GM12878 (cell line): Measurements from ENCODE around the gene TCERG1.

Experiments used
- BACH1 ChIP-seq: fragments of 450-650 bp; IDR thresholded peaks from 2 replicates; pipeline ENCODE4 v1.6.1; 2017; ENCODE audit warnings: mild to moderate bottlenecking, borderline replicate concordance
- CEBPZ ChIP-seq: fragments of 150-350 bp; IDR thresholded peaks from 2 replicates; pipeline ENCODE4 v1.6.1; 2016; ENCODE audit warnings: low read depth, low read length
- CTCF ChIP-seq, 3 experiments: IDR thresholded peaks in 2 of 3; conservative IDR thresholded peaks in 1 of 3; 2 replicates each; pipeline ENCODE4 v1.5.1; 2011; ENCODE audit warnings: low read depth in 3 of 3, low read length in 3 of 3, mild to moderate bottlenecking in 3 of 3, control low read depth in 2 of 3, moderate library complexity in 2 of 3, inconsistent platforms in 1 of 3, mixed read lengths in 1 of 3; ENCODE audit not compliant: control insufficient read depth in 2 of 3, insufficient read depth in 1 of 3; ENCODE audit errors: extremely low read depth in 1 of 3
- EGR1 ChIP-seq, 2 experiments: IDR thresholded peaks; 1 replicate in 1 of 2; 2 replicates in 1 of 2; pipeline ENCODE4 v1.6.1; 2011 to 2012; ENCODE audit warnings: low read depth in 2 of 2, low read length in 2 of 2, borderline replicate concordance in 1 of 2, mild to moderate bottlenecking in 1 of 2, moderate library complexity in 1 of 2
- GATAD2B ChIP-seq: fragments of 450-650 bp; conservative IDR thresholded peaks from 2 replicates; pipeline ENCODE4 v1.6.1; 2017; ENCODE audit warnings: low read depth, mild to moderate bottlenecking, moderate library complexity
- MAX ChIP-seq: IDR thresholded peaks from 2 replicates; pipeline ENCODE4 v1.6.1; 2012; ENCODE audit warnings: low read depth, low read length, improper control_type of control experiment
- MTA2 ChIP-seq: fragments of 450-650 bp; IDR thresholded peaks from 2 replicates; pipeline ENCODE4 v1.6.1; 2016; ENCODE audit warnings: low read depth, mild to moderate bottlenecking, moderate library complexity
- POLR2AphosphoS5 ChIP-seq: IDR thresholded peaks from 2 replicates; pipeline ENCODE4 v1.6.1; 2011; ENCODE audit warnings: mild to moderate bottlenecking, low read length, inconsistent platforms
- RCOR1 ChIP-seq: conservative IDR thresholded peaks from 2 replicates; pipeline ENCODE4 v1.6.1; 2012; ENCODE audit warnings: low read depth, low read length, improper control_type of control experiment
- SUZ12 ChIP-seq: fragments of 200-600 bp; sonication (generic); IDR thresholded peaks from one replicate; pipeline ENCODE4 v1.6.1; 2018; ENCODE audit warnings: antibody characterized with exemption, mild to moderate bottlenecking; ENCODE audit not compliant: unreplicated experiment
- USF2 ChIP-seq: IDR thresholded peaks from 2 replicates; pipeline ENCODE4 v1.6.1; 2011; ENCODE audit warnings: low read depth, low read length, improper control_type of control experiment, borderline replicate concordance
- ZZZ3 ChIP-seq: IDR thresholded peaks from 2 replicates; pipeline ENCODE4 v1.6.1; 2011; ENCODE audit warnings: low read depth; ENCODE audit not compliant: control insufficient read depth, insufficient read length

- TF ChIP-seq MAX (no peak), SUZ12 (no peak), MTA2 (no peak), CTCF (IDR thresholded peaks at IDR 0.05 in 2 of 3, conservative IDR thresholded peaks at IDR 0.05 in 1 of 3; ENCODE audit: control insufficient read depth in 2 of 3, extremely low read depth in 1 of 3, insufficient read depth in 1 of 3, low read depth in 3 of 3, low read length in 3 of 3) (no peak), CEBPZ (no peak), BACH1 (no peak), ZZZ3 (no peak), EGR1 (IDR thresholded peaks at IDR 0.05; ENCODE audit: borderline replicate concordance in 1 of 2, low read depth in 2 of 2, low read length in 2 of 2) (no peak), GATAD2B (no peak), RCOR1 (no peak), USF2 (no peak), POLR2AphosphoS5 (no peak)
Observed at GRCh38 chr5:146510559-146511125, 63.5 kb downstream of the TCERG1 start.
